Neural cell (in vitro differentiated cells): ENCODE data around the gene CD160.
"Not testable (repeated sequence)": the region's sequence is repeated elsewhere in the genome, so short reads cannot be mapped to it uniquely, and the experiment has no call there.

Experiments used
- EP300 ChIP-seq: fragments of 450-650 bp; conservative IDR thresholded peaks from 2 replicates; pipeline ENCODE4 v1.6.1; 2014; ENCODE audit warnings: antibody characterized with exemption, mild to moderate bottlenecking, moderate library complexity; ENCODE audit not compliant: poor library complexity, severe bottlenecking
- EZH2 ChIP-seq: fragments of 200-600, 300-800 bp; shearing (Covaris generic), sonication (generic); IDR thresholded peaks from 2 replicates; pipeline ENCODE4 v1.6.1; 2014; ENCODE audit warnings: antibody characterized with exemption, low read length, borderline replicate concordance, mild to moderate bottlenecking; ENCODE audit not compliant: insufficient read depth, poor library complexity, severe bottlenecking
- POLR2AphosphoS5 ChIP-seq: IDR thresholded peaks from 2 replicates; pipeline ENCODE4 v1.6.1; 2012
- RAD21 ChIP-seq: fragments of 450-650 bp; conservative IDR thresholded peaks from 2 replicates; pipeline ENCODE4 v1.6.1; 2014; ENCODE audit warnings: antibody characterized with exemption, mild to moderate bottlenecking, moderate library complexity
- SMC3 ChIP-seq: fragments of 450-650 bp; conservative IDR thresholded peaks from 2 replicates; pipeline ENCODE4 v1.6.1; 2014; ENCODE audit warnings: antibody characterized with exemption, mild to moderate bottlenecking, moderate library complexity; ENCODE audit not compliant: poor library complexity
- TAF1 ChIP-seq: IDR thresholded peaks from 2 replicates; pipeline ENCODE4 v1.6.1; 2012; ENCODE audit warnings: low read depth
- TF ChIP-seq, protein P1 (sequence below): fragments of 450-650 bp; IDR thresholded peaks from 2 replicates; pipeline ENCODE4 v1.5.1; 2014; ENCODE audit warnings: antibody characterized with exemption, mild to moderate bottlenecking, moderate library complexity; ENCODE audit not compliant: poor library complexity, severe bottlenecking
- TF ChIP-seq, protein P2 (sequence below): IDR thresholded peaks from 2 replicates; pipeline ENCODE4 v1.6.1; 2012; ENCODE audit warnings: borderline replicate concordance

DNA sequence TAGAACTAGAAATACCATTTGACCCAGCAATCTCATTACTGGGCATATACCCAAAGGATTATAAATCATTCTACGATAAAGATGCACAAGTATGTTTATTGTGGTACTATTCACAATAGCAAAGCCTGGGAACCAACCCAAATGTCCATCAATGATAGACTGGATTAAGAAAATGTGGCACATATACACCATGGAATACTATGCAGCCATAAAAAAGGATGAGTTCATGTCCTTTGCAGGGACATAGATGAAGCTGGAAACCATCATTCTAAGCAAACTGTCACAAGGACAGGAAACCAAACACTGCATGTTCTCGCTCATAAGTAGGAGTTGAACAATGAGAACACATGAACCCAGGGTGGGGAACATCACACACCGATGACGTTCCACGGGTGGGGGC lies 6.9 kb downstream of the CD160 start:
- TF ChIP-seq, protein P1, sequence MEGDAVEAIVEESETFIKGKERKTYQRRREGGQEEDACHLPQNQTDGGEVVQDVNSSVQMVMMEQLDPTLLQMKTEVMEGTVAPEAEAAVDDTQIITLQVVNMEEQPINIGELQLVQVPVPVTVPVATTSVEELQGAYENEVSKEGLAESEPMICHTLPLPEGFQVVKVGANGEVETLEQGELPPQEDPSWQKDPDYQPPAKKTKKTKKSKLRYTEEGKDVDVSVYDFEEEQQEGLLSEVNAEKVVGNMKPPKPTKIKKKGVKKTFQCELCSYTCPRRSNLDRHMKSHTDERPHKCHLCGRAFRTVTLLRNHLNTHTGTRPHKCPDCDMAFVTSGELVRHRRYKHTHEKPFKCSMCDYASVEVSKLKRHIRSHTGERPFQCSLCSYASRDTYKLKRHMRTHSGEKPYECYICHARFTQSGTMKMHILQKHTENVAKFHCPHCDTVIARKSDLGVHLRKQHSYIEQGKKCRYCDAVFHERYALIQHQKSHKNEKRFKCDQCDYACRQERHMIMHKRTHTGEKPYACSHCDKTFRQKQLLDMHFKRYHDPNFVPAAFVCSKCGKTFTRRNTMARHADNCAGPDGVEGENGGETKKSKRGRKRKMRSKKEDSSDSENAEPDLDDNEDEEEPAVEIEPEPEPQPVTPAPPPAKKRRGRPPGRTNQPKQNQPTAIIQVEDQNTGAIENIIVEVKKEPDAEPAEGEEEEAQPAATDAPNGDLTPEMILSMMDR, result not testable (repeated sequence)
- not testable (repeated sequence) for TF ChIP-seq RAD21, POLR2AphosphoS5, EZH2, EP300, TAF1, SMC3
- TF ChIP-seq, protein P2, sequence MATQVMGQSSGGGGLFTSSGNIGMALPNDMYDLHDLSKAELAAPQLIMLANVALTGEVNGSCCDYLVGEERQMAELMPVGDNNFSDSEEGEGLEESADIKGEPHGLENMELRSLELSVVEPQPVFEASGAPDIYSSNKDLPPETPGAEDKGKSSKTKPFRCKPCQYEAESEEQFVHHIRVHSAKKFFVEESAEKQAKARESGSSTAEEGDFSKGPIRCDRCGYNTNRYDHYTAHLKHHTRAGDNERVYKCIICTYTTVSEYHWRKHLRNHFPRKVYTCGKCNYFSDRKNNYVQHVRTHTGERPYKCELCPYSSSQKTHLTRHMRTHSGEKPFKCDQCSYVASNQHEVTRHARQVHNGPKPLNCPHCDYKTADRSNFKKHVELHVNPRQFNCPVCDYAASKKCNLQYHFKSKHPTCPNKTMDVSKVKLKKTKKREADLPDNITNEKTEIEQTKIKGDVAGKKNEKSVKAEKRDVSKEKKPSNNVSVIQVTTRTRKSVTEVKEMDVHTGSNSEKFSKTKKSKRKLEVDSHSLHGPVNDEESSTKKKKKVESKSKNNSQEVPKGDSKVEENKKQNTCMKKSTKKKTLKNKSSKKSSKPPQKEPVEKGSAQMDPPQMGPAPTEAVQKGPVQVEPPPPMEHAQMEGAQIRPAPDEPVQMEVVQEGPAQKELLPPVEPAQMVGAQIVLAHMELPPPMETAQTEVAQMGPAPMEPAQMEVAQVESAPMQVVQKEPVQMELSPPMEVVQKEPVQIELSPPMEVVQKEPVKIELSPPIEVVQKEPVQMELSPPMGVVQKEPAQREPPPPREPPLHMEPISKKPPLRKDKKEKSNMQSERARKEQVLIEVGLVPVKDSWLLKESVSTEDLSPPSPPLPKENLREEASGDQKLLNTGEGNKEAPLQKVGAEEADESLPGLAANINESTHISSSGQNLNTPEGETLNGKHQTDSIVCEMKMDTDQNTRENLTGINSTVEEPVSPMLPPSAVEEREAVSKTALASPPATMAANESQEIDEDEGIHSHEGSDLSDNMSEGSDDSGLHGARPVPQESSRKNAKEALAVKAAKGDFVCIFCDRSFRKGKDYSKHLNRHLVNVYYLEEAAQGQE, result not testable (repeated sequence)
